NCI-H146 treated with DMSO at 0.1 percent for 48 hours (cell line): ENCODE results near the gene ATF5.

Experiments used
- DNase-seq: peaks from one replicate; lab custom pipeline; 2025; ENCODE audit not compliant: unreplicated experiment; lab: John Stamatoyannopoulos, UW

Gene ATF5

DNA sequence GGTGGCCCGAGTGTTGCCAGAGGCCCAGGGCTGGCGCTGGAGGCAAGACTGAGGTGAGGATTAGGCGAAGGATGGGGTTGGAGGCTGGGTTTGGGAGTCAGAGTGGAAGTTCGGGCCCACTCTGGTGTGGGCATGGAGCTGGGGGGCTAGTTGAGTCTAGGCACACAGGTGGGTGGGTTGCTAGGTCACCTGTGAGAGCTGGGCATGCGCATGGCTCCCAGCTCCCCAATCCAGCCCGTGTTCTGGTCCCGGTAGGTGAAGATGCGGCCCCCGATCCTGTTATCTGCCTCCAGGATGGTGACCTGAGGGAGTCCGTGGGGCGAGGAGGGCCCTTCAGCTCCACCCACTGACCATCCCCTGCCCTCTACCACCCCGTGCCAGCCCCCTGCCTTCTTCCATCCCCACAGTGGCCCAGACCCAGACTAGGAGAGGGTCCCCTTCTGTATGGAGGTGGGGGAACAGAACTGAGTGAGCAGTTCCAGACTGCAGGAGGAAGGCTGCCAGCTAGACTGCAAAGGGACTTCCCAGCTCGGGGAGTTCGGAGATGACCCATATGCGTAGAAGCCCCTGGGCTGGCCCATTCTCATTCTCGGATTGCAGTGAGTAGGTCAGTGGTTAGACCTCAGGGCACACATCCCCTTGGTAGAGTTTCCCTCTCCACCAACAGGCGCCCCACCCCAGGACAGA is 34.0 kb upstream of the ATF5 start:
- no peak for DNase-seq

- DNase-seq = no peak
Observed at GRCh38 chr19:49895566-49896297, 33.3 kb upstream of the ATF5 start.

DNA sequence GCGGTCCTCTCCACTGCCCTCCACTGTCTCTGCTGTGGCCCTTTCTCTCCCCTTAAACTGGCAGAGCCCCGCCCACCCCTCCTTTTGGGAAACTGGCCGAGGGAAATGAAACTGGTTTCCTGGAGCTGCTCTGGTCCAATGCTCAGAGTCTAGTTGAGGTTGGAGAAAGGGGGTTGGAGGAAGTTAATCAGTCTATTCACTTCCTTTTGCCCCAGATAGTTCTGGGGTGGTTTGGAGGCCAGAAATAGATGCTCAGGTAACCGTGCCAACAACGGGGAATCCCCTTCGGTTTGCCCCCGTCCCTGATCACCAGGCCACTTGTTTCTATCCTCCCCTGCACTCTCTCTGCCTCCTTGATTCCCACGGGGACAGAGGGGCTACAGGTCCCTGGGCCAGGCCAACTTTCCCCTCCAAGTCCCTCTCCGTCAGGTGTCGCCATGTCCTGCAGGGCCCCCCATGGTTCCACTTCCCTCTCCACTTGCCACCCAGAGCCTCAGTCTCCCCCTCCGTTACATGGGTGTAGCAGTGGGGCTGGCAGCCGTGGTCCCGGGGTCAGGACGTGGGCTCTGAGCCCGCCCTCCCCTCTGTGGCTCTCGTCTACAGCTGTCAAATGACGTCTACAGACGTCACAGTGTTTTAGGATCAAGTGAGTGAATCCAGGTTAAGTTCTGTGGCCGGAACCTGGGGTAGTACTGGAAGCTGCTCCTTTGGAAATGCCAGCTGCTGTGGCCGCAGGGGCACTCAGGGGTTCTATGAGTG is 32.0 kb upstream of the ATF5 start, which contains the start of gene IL4I1:
Gene IL4I1 (minus strand): TSS at position 25 of the 759 bp plus-strand sequence. CDS start 727 bp downstream, outside the sequence.
- no peak for DNase-seq

DNA sequence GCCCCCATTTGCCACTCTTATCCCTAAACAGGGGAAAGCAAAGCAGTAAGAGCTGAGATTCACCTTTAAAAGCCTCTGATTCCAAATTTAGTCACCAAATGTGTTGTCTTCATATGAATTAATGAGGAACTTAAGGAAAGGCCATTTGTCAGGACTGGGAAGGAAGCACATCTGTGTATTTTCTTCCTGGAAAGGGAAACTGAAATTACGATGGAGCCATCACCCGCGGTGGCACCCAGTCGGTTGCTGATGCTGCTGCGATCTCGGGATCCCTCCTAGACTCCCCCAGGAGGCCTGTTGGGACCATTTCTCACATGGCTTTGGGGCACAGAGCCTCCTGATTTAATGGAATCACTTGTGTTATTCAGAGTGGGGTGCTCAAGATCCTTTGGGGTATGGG is 24.9 kb upstream of the ATF5 start:
- DNase-seq = no peak

- no peak for DNase-seq
Observed at GRCh38 chr19:49906879-49907564, 22.0 kb upstream of the ATF5 start.

DNA sequence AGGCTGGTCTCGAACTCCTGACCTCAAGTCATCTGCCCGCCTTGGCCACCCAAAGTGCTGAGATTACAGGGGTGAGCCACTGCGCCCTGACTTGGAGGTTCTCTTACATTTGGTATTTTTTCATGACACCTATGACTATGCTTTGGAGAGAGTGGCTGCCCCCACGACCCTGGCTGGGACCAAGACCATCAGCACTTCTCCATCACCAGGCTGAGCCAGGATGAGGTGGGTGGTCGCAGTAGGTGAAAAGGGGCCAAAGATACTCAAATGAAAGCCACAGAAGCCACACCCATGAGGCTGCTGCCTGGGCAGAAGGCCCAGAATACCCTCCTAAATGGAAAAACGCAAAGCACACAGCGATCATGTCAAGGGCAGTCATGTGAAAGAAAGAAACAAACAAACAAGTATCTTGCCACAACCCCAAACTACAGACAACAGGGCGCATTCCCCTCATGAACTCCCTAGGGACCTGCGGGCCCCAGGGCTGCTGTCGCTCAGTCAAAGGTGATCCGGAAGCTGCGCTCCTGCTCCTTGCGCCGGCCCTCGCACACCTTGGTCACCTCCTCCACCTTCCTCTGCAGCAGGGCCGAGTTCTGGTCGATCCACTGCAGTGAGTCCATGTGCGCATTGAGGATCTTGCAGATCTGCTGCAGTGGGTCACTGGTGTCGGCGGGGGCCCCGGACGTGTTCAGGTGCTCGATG is 21.1 kb upstream of the ATF5 start:
- no peak for DNase-seq

GRCh38 chr19:49908480-49909420 is 20.3 kb upstream of the ATF5 start:
- no peak for DNase-seq

- DNase-seq = no peak
Observed at GRCh38 chr19:49910179-49910578, 18.8 kb upstream of the ATF5 start.

DNA sequence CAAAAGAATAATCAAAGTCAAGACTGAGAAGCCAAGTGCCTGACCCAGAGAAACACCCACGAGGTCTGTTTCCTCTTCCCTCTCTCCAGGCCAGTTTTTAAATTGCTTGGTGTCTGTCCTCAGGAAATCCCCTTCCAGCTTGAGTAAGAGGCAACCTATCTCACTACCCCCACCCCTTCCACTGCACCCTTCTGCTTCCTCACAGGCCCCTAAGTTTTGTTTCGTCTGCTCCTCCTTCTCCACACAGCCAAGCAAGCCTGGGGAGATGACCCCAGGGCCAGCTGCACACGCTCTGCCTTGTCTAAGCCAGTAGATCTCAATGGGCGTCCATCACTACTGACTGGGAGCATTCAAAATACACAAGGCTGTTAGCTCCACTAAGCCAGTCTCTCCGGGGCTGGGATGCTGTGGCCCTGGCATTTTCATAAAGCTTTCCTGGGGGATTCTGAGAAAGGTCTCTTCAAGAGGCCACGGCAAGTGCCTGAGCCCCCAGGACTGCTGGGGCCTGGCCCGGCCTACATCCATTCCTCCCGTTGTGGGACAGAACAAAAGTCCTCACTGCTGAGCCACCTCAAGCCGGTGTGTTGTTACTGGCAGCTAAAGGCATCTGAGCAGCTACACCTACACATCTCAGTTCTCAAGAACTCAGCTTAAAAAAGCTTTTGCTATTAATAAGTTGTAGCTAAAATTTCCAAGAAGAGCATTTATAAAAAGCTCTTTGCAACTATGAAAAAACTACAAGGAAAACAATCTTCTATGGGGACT is 17.4 kb upstream of the ATF5 start:
- DNase-seq = no peak

- no peak for DNase-seq
Observed at GRCh38 chr19:49912965-49913685, 15.9 kb upstream of the ATF5 start.

- DNase-seq = no peak
Observed at GRCh38 chr19:49913720-49914119, 15.3 kb upstream of the ATF5 start.

DNA sequence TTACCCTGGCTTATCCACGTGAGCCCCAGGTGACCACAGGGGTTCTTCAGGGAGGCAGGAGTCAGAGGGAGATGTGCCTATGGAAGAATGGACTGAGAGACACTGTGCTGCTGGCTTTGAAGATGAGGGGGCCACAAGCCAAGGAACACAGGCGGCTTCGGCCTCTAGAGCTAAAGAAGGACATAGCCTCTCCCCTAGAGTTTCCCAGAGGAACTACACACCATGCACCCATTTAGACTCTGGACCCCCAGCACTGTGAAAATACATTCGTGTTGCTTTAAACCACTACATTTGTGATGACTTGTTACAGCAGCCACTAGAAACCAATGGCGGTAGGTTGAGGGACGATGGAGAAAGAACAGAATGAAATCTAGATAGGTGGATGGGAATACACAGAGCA is 13.7 kb upstream of the ATF5 start:
- DNase-seq = no peak

GRCh38 chr19:49916839-49917733 is 11.9 kb upstream of the ATF5 start:
- DNase-seq = no peak

DNA sequence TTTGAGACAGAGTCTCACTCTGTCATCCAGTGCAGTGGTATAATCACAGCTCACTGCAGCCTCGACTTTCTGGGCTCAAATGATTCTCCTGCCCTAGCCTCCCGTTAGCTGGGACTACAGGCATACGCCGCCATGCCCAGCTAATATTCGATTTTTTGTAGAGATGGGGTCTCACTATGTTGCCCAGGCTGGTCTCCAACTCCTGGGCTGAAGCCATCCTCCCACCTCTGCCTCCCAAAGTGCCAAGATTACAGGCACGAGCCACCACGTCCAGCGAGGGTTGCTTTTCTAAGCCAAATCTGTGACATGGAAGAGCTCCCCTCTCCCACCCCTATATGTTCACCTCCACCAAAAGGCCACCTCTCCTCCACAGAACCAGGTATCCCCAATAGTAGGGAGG is 10.9 kb upstream of the ATF5 start:
- DNase-seq = no peak

DNA sequence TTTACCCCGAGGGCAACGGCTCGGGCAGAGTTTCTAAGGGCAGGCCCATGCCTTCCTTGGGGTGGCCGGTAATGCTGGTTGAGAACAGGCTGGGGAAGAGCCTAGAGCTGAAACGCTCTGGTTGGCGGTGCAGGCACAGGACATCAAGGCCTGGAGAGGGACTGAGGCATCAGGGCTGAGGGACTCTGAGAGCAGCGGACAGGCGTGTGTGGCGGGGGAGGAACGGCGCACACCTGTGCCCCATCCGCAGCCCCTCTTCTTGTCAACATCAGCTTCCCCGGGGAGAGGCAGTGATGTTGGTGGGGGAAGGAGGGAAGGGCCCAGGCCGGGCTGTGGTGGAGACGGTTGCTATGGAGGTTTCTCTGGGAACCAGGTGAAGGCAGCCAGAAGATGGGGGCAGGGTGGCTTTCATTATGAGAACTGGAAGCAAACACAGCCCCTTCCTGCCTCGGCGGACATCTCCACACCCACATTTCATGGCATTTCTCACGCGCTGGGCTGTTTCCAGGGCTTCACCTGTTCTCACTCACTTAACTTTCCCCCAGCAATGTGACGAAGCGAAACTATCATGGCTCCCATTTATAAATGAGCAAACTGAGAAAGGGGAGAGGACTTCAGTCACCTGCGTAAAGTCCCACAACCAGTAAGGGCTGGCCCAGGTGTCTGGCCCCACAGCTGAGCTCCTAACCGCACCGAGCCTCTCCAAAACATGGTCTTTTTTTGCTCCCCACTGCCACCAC is 8.2 kb upstream of the ATF5 start:
- no peak for DNase-seq
